Measurements from ENCODE around the gene SPAG16.

SPAG16 gene

DNA sequence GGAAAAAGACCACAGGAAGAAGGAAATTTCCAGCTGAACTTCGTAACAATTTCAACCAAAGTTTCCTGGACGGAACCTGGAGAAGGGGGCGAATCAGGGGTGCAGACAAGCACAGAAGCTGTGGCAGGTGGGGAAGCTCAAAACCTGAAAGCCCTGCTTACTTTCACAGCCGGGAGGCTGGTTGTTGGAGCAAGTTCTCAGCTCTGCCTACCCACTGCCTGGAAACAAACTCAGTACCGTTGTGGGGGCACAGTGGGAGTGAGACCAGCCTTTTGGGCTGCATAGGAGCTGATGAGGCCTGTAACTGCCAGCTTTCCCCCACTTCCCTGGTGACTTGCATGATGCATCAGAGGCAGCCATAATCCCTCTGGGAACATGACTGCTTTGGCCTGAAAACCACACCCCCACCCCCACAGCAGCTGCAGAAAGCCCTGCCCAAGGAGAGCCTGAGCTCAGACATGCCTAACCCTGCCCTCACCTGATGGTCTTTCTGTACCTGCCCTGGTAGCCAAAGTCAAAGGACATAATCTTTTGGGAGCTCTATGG lies 919.6 kb downstream of the SPAG16 start:
- no peak for DNase-seq

DNA sequence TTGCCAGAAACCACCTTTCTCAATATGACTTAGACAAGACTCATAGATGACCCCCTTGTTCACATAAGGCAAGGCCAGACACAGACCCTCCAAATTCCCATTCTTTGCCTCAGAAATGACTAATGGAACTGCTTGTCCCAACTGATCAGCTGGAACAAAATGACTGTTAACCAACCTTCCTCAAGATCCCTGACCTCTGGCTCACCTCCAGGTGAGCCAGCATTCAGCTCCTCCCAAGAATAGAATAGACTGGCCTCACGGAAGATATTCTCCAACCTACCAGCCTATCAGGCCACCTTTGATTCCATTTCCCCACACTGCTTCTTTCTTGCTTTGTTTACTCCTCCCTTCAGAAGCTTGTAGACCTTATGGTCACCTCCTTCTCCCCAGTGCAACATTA lies 930.8 kb downstream of the SPAG16 start:
- no peak for DNase-seq

DNA sequence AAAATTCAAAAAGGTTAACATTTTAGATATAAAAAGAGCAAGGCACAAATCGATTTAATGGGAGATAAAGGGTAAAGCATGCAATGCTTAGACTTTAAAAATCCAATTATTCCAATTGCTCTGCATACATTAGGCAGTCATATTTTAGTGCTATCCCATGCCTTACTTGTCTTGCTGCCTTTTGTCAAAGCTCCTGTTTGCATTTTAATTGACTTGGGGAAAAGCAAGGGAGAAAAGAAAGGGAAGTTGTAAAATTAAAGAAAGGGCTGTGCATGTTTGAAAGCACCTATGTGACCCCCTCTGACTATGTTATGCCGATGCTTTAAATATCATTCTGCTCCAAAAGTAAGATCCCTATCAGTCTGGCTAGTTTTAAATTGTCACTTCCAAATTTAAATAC lies 932.9 kb downstream of the SPAG16 start:
- DNase-seq, result no peak

DNA sequence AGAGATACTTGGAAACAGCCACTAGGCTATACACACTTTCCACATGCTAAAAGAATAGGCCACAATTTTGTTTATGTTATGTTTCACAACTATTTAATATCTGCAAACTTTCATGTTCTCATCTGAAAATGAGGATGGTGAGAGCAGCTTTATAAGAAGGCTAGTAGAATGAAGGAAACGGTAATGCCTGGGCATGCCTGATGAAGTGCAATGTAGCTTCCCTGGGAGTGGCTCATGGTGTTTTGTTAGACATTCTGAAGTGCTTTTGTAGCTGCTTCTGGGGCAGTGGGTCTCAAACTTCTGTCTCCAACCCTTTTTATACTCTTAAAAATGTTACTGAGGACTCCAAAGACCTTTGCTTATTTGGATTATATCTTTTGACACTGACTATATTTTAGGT lies 933.3 kb downstream of the SPAG16 start:
- no peak for DNase-seq

DNA sequence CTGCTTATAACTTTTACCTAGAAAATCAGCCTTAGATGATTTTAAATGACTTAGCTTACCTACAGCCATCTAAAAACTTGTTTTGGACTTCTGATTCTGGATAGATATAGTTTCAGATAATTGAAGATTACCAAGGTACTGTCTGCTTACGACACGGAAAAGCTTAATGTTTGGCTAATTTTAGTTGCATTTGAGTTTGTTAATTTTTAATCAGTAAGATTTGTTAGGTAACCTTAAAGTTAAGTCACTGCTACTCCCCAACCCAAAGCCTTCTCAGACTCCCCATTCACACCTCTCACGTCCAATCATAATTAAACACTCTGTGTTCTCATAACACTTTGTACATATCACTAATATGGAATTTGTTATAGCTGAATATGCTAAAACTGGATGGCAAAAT lies 936.0 kb downstream of the SPAG16 start:
- no peak for DNase-seq

DNA sequence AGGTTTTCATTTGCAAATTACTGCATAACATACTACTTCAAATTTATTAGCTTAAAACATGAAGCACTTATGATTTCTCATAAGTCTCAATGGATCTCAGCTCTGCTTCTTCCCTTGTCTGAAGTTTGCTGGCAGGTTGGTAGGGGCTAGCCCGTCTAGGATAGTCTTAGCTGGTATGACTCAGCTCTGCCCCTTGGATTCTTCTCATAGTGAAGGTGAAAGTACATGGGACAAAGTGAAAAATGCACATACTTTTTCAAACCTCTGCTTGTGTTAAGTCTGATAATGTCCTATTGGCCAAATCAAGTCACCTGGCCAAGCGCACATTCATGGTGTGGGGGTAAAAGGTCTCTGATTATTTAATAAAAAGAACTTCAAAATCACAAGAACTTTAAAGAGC lies 941.8 kb downstream of the SPAG16 start:
- DNase-seq, result no peak

DNA sequence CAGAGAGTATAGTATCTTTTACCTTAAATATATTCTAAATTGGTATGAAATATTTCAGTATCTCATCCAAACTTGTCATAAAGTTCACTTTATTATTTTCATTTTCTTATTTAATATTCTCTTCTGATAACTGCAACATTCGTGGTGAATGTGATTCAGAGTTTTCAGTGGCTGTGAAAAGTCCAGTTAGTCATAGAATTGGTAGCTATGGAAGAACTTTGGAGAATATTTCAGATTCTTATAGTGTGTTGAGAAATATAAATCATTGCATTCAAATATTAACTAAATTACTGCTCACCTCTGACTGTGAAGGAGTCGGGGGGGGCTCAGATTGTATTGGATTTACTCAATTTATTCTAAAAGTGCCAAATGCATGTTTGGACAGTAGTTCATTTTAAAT lies 948.0 kb downstream of the SPAG16 start:
- no peak for DNase-seq

DNA sequence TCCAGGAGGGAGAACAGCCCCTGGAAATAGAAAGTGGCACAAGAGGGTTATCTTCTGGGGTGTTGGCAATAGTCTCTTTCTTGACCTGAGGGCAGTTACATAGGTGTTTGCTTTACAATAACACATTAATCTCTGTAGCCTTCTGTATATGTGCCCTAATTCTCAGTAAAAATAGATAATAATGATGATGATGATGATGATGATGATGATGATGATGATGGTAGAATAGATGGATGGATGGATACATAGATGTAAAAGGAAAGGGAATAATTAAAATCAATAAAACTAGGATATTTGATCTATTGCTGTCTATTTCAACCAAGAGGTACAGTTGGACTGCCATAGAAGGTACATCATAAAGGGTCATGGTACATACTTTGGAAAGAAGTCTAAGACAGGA lies 948.9 kb downstream of the SPAG16 start:
- no peak for DNase-seq

DNA sequence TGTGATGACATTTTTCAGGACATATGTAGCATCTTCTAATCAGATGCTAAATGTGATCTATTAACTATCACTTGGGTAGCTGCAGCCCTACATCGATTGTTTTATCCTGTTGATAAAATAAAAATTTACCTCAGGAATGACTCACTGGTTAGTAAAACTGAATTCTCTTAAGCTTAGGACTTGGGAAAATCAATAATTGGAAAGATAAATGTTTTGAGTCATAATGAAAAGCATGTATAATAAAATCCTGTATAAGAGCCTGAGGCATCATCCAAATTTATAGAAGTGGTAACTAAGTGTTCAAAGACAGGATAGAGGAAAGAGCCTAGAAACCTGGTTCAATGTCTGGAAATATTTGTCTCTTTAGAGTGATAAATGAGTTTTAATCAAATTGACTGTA lies 958.5 kb downstream of the SPAG16 start:
- no peak for DNase-seq

DNA sequence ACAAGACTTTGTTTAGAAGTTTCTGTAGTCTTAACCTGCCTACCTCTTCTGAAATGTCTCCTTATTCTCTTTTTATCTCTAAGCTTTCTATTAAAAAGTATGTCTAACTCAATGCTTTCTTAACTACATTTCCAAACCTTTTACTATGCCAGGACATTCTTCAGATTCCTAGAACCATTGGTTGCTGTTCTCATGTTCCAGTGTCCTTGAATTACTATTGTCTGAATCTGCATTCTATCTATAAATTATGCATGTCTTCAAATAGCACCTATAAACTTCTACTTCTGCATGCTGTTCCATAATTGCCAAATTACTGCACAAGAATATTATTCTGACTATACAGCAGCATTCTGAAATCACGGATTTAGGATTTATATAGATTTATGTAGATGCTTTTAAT lies 960.6 kb downstream of the SPAG16 start:
- DNase-seq, result no peak

DNA sequence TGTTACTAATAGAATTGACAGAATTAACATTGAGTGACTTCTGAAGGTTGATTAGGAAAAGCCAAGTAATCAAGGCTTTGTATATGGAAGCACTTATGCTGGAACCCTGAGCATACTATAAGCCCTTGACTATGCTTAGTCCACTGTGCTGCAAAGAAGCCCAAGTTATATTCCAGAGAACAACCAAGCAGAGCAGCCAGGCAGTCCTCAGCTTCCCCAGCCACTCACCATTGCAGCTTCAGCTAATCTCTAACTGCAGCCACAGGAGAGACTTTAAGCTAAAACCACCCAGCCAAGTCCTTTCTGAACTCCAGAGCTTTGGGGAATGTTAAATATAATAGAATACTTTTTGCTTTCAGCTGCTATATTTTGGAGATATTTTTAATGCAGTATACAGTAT lies 962.2 kb downstream of the SPAG16 start:
- DNase-seq, result no peak

DNA sequence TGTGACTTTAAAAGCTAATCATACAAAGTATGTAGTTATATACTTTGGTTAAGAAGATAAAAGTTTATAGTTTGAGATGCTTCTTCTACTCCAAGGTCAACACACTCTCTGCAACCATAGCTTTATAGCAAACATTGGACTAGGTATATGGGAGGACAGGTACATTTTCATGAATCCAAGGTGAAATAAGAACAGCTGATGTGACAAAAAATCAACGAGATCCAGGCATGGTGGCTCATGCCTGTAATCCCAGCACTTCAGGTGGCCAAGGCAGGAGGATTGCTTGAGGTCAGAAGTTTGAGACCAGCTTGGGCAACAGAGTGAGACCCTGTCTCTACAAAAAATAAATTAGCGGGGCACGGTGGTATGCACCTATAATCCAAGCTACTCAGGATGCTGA lies 963.3 kb downstream of the SPAG16 start:
- DNase-seq, result no peak

DNA sequence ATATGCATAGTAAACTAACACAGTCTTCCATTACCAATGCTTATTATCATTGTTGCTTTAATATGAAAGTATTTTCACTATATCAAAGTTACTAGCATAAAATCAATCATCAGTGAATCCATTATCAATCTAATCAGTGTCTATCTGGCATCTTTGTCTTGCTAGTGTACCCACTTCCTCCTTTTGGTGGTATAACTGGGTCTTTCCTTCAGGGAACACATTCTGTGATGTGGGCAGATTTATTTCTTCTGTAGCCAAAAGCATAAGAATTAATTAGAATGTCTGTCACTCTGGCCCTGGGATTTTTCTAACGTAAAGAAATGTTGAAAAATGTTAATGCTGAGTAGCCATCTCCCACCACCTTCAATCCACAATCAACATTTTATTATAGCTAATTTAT lies 970.8 kb downstream of the SPAG16 start:
- DNase-seq, result no peak

DNA sequence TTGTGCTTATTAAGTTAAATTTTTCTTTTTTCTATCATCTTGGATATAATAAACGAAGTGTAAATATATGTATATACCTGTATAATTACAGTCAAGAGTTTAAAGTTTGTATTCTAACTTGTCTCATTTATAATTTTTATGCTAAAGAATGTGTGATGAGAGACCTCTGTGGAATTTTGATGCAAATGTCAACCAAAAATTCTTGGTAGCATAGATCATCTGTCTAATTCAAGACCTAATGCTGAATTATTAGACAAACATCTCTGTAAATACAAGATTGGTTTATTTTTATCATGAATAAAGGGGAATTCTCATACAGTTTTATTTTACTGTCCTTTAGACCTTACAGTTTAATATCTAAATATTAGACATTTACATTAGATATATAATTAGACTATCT lies 977.4 kb downstream of the SPAG16 start:
- no peak for DNase-seq

DNA sequence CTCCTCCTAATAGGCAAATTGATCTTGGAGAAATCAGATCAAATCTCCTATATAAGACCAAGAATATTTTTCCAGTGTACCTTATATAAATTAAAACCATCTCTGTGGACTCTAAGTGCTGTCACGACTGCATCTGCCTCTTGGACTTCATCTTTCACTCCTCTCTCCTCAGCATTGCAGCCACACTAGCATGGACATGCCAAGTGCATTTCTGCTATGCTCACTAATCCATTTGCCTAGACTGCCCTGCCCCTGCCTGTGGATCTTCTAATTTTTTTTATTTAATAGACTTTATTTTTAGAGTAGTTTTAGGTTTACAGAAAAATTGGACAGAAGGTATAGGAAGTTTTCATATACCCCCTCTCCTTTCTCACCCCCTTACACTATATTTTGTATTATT lies 979.9 kb downstream of the SPAG16 start:
- DNase-seq, result no peak

DNA sequence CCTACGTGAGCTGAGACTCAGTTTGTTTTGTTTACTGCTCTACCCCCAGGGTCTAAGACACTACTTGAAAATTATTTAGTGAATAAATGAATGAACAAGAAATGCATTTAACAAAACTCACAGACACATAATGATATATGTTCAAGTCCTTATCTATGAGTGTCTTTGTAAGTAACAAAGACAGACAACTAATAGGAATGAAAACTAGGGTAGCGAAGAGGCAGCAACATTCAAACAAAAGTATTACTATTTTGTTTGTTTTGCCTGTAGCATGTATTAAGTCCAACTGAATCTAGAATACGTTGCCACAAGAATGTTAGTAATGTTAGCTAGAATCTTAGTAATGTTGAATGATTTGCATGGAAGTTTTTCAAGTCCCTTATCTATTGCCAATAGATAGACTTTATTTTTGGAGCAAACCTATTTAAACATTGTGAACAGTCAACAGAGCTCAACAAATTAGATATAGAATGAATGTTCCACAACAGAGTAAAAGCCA lies 981.8 kb downstream of the SPAG16 start:
- no peak for DNase-seq

DNA sequence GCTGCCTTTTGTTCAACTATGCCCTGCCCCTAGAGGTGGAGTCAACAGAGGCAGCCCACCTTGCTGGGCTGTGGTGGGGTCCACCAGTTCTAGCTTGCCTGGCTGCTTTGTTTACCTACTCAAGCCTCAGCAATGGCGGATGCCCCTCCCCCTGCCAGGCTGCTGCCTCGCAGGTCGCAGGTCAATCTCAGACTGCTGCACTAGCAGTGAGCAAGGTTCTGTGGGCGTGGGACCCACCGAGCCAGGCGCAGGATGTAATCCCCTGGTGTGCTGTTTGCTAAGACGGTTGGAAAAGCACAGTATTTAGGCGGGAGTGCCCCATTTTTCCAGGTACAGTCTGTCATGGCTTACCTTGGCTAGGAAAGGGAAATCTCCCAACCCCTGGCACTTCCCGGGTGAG lies 993.6 kb downstream of the SPAG16 start:
- DNase-seq, result no peak

DNA sequence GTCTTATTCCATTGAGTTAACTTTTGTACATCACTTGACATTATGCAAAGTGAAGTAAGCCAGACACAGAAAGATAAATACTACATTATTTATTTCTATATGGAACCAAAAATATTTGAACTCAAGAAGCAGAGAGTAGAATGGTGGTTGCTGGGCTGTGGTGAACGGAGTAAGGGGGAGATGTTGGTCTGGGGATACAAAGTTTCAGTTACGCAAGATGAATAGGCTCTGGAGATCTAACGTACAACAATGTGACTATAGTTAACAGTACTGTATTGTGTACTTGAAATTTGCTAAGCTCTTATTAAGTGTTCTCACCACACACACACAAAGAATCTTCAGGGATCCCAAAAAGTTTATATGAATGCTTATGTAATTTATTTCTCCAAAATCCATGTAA lies 1001.7 kb downstream of the SPAG16 start:
- no peak for DNase-seq

DNA sequence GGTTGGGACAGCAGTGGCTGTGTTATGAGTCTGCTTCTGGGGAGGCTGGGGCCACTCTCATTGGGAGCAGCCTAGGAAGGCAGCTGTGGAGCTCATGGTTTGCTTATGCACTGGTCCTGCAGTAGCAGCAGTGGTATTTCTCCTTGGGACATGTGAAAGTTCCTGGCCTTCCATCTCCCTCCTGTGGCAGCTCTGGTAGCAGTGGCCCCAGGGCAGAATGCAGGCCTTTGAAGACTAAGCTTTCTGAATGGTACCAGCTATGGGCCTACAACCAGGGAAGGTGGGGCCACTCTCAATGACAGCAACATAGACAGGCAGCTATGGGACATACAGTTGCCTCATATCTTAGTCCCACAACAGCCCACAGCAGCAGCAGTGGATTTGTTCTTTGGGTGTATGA lies 1009.3 kb downstream of the SPAG16 start:
- DNase-seq, result no peak

DNA sequence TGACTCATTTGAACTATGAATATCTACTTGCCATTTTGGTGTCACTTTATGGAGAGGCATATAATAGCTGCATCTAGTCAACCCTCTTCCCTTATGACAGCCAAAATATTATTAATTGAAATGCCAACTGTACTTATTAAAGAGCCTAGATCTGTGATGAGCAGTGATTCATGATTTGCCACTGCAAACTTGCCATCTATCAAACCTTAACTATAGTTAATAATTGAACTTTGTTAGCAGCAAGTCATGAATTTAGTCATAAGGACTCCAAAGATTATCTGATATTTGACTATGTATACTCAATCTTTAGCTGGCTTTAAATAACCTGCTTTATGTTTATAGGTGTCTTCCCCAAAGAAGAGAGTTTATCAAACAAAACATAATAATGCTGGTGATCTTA lies 1010.2 kb downstream of the SPAG16 start:
- no peak for DNase-seq

DNA sequence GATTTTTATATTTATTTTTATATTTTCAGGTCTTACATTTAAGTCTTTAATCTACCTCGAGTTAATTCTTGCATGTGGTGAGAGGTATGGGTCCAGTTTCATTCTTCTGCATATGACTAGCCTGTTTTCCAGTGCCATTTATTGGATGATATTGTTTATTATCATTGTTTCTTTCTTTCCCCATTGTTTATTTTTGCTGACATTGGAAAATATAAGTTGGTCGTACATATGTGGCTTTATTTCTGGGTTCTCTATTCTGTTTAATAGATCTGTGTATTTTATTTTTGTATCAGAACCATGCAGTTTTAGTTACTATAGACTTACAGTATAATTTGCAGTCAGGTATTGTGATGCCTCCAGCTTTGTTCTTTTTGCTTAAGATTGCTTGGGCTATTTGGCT lies 1013.2 kb downstream of the SPAG16 start:
- no peak for DNase-seq

DNA sequence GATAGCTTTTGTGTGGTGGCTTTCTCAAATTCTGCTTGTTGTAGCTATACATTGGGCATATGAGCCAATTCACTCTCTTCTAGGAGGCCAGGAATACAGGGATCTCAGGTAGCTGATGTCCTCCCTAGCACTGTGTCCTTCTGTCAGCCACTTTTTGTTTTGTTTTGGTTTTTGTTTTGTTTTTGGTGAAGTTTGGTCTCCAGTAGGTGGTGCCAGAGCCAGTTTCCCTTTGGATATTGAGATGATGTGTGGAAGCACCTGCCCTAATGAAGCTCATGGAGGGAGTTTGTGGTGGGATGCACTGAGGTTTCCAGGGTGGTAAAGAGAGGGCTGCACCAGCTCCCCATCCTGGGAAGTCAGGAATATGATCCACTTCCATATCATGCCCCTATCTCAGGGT lies 1026.1 kb downstream of the SPAG16 start:
- no peak for DNase-seq

DNA sequence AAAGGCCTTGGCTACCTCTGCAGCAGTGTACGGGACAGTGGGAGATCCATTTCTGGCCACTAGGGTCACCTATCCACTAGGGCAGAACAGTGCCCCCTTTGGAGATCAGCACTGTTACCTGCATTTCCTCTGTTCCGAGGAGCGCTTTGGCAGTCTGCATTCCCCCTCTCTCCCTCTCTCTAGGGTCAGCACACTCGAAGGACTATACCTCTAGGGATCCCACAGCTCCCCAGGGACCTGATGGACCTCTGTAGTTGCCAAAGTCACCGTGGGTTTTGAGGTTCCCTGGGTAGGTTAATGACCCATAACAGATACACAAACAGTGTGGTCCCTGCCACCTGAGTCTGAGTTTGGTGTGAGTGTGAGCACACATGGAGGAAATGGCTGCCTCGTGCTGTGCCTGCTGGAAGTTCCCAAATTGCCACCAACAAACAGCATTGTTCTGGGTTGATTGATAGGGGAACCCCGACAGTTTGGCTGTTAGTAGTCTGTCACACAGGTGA lies 1026.8 kb downstream of the SPAG16 start:
- DNase-seq, result no peak

DNA sequence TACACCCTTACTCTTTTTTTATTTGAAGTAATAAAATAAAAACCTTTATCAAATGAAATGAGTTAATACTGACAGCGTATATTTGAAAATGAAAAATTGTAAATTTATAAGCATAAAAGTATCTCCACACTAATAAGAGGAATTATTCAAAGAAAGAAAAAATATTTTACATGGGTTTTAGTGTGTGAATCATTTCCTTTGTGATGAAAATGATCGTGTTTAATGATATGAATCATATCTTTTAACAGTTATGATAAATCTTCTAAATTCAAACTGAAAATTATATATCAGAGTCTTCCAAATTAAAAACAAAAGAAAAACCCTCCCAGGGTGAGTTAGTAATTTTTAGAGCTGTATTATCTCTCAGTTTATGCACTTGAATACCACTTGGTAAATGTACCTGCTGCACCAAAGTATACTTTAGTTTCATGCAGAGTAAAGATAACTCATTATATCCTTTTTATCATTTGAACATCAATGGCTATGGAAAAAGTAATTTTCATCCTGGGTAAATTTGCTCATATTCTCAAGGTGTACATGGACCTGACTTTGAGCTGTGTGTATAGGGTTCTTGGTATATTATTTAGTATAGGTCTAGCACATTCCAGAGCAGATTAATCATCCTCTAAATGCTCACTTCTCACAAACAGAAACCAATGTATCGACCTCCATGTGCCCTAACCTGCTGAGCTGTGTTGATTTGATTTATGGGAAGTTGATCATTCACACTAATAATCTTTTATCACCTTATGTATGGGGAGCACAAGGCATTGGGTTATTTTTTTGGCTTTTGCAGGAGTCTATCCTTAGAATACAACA lies 1027.9 kb downstream of the SPAG16 start:
- DNase-seq, result no peak

DNA sequence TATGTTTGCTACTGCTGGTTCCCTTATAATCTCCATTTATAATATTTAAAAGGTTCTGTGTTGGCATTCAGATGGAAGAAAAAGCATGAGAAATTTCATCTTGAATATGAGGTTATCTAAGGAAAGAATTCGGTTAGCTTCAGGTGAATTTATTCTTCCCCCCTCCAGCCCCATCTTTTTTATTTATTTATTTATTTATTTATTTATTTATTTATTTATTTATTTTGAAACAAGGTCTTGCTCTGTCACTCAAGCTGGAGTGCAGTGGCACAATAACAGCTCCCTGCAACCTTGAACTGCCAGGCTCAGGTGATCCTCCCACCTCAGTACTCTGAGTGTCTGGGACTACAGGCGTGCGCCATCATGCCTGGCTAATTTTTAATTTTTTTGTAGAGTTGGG lies 1031.1 kb downstream of the SPAG16 start:
- DNase-seq, result no peak
